K562 (cell line): ENCODE results near the gene MAPRE2. TPM values are rescaled to one million over a fixed set of nuclear protein-coding genes. Genes with fewer than 3 reads are reported as not detected.

ENCODE experiments used
- ILK ChIP-seq: fragments of 450-650 bp; IDR thresholded peaks from 2 replicates; pipeline ENCODE4 v1.6.1; 2016; ENCODE audit warnings: missing genetic modification characterization, low read depth, mild to moderate bottlenecking, missing compliant biosample characterization, moderate library complexity, borderline replicate concordance
- MYNN ChIP-seq, 2 experiments: sonication (generic); formaldehyde crosslinking in 1 of 2; IDR thresholded peaks; 2 replicates each; pipeline versions ENCODE4 v1.5.0 to v1.6.1; 2016 to 2020; ENCODE audit warnings: antibody characterized with exemption in 1 of 2, missing genetic modification reagents in 1 of 2
- U2AF1 ChIP-seq: fragments of 200-400 bp; formaldehyde crosslinking; optimal IDR thresholded peaks from 2 replicates; pipeline ENCODE3; 2017; ENCODE audit warnings: mild to moderate bottlenecking, low read depth, low read length, moderate library complexity
- ZKSCAN3 ChIP-seq: fragments of 250-450 bp; sonication (Bioruptor Pico); IDR thresholded peaks from 2 replicates; pipeline ENCODE4 v1.4.0; 2020
- ZNF133 ChIP-seq: fragments of 250-450 bp; sonication (Bioruptor Pico); IDR thresholded peaks from 2 replicates; pipeline ENCODE4 v1.4.0; 2020; ENCODE audit warnings: mild to moderate bottlenecking
- ZNF239 ChIP-seq: fragments of 250-450 bp; sonication (Bioruptor Pico); IDR thresholded peaks from 2 replicates; pipeline ENCODE4 v1.4.0; 2020; ENCODE audit warnings: mild to moderate bottlenecking
- ZNF41 ChIP-seq: fragments of 250-450 bp; sonication (Bioruptor Pico); conservative IDR thresholded peaks from 2 replicates; pipeline ENCODE4 v1.4.0; 2020; ENCODE audit warnings: mild to moderate bottlenecking
- polyA plus RNA-seq, 8 experiments: library from polyadenylated mRNA; depleted of rRNA in 4 of 8; stranded (reverse) in 5 of 8; unstranded in 3 of 8; fragments of >200 nt; fragmentation: Nextera tagmentation in 2 of 8; fragmentation: Illumina TruSeq in 1 of 8; extraction: Ambion mirVana in 2 of 8; extraction: Trizol in 1 of 8; gene quantifications; 2 replicates each; pipeline versions ENCODE4 v1.2.1 to v1.2.3, GENCODE V29; 2011 to 2014; ENCODE audit warnings: inconsistent platforms in 1 of 8, missing spikeins in 1 of 8
- total RNA-seq, 7 experiments: library from RNA; depleted of rRNA in 6 of 7; stranded (reverse); fragments of >200 nt in 6 of 7; fragmentation: Illumina TruSeq in 2 of 7; extraction: Trizol in 2 of 7; gene quantifications; 2 replicates each; pipeline versions ENCODE4 v1.2.1 to v1.2.3, GENCODE V29; 2011 to 2021; ENCODE audit warnings: low replicate concordance in 1 of 7
- TF ChIP-seq, protein P1 (sequence below): IDR thresholded peaks from 3 replicates; pipeline ENCODE4 v1.6.1; 2011; ENCODE audit warnings: borderline replicate concordance, mild to moderate bottlenecking, moderate library complexity; ENCODE audit not compliant: insufficient read length; ENCODE audit errors: extremely low read depth
- TF ChIP-seq, protein P2 (sequence below), 3 experiments: fragments of 200-800 bp in 1 of 3; sonication (Bioruptor generic) in 1 of 3; sonication (generic) in 1 of 3; formaldehyde crosslinking in 1 of 3; IDR thresholded peaks; 2 replicates each; pipeline versions ENCODE4 v1.6.1 to v1.8.0; 2016 to 2022; ENCODE audit warnings: mild to moderate bottlenecking in 2 of 3, missing compliant biosample characterization in 2 of 3, missing genetic modification characterization in 2 of 3, missing genetic modification reagents in 1 of 3
- TF ChIP-seq, protein P3 (sequence below): fragments of 450-650 bp; IDR thresholded peaks from 2 replicates; pipeline ENCODE4 v1.7.1; 2018; ENCODE audit warnings: mild to moderate bottlenecking, low read depth; ENCODE audit not compliant: partially characterized antibody
- TF ChIP-seq, protein P4 (sequence below): IDR thresholded peaks from 2 replicates; pipeline ENCODE4 v1.6.1; 2016; ENCODE audit warnings: missing genetic modification characterization, missing compliant biosample characterization

The MAPRE2 gene
- total and polyA plus RNA-seq, 9 of the 15 experiments (the other 6 are each of a cell fraction or from before 2014, with no cell fraction given), result 32.3 to 70.7 (median 40.7) TPM

DNA sequence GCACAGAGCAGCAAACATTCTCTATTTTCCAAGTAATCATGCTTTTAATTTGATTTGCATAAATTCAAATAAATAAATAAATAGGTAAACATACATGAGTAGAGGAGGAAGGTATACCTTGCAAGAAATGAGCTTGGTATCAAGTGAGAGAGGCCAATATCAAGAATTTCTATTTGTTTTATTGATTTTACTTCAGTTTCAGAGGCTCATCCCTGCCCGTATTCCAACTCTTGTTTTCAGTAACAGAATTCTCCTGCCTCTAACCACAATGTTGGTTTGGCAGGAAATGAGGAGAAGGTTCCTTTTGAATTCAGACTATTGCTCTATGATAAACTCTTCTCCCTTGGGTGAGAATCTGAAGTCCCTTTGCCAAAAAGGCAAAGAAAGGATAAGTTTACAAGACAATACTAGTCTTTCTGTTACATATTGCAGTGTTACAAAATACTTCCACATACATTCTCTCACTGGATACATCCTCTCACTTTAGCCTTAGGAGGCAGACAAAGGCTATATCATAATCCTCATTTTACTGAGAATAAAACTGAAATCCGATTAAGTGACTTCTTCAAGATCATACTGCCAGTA lies 131.3 kb downstream of the MAPRE2 start (continued):
- TF ChIP-seq ZNF133 (CRISPR knock-in tag), result no peak
- TF ChIP-seq, protein P1, sequence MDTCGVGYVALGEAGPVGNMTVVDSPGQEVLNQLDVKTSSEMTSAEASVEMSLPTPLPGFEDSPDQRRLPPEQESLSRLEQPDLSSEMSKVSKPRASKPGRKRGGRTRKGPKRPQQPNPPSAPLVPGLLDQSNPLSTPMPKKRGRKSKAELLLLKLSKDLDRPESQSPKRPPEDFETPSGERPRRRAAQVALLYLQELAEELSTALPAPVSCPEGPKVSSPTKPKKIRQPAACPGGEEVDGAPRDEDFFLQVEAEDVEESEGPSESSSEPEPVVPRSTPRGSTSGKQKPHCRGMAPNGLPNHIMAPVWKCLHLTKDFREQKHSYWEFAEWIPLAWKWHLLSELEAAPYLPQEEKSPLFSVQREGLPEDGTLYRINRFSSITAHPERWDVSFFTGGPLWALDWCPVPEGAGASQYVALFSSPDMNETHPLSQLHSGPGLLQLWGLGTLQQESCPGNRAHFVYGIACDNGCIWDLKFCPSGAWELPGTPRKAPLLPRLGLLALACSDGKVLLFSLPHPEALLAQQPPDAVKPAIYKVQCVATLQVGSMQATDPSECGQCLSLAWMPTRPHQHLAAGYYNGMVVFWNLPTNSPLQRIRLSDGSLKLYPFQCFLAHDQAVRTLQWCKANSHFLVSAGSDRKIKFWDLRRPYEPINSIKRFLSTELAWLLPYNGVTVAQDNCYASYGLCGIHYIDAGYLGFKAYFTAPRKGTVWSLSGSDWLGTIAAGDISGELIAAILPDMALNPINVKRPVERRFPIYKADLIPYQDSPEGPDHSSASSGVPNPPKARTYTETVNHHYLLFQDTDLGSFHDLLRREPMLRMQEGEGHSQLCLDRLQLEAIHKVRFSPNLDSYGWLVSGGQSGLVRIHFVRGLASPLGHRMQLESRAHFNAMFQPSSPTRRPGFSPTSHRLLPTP, result no peak
- TF ChIP-seq, protein P2, sequence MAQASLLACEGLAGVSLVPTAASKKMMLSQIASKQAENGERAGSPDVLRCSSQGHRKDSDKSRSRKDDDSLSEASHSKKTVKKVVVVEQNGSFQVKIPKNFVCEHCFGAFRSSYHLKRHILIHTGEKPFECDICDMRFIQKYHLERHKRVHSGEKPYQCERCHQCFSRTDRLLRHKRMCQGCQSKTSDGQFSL (CRISPR knock-in tag; IDR thresholded peaks at IDR 0.05), result no peak
- TF ChIP-seq, protein P2 (tag; IDR thresholded peaks at IDR 0.05), result no peak
- no peak for TF ChIP-seq ZNF41 (CRISPR knock-in tag)
- TF ChIP-seq ZNF239 (CRISPR knock-in tag), result no peak
- no peak for TF ChIP-seq MYNN (IDR thresholded peaks at IDR 0.05)
- TF ChIP-seq MYNN (CRISPR knock-in tag; IDR thresholded peaks at IDR 0.05), result no peak
- TF ChIP-seq, protein P3, sequence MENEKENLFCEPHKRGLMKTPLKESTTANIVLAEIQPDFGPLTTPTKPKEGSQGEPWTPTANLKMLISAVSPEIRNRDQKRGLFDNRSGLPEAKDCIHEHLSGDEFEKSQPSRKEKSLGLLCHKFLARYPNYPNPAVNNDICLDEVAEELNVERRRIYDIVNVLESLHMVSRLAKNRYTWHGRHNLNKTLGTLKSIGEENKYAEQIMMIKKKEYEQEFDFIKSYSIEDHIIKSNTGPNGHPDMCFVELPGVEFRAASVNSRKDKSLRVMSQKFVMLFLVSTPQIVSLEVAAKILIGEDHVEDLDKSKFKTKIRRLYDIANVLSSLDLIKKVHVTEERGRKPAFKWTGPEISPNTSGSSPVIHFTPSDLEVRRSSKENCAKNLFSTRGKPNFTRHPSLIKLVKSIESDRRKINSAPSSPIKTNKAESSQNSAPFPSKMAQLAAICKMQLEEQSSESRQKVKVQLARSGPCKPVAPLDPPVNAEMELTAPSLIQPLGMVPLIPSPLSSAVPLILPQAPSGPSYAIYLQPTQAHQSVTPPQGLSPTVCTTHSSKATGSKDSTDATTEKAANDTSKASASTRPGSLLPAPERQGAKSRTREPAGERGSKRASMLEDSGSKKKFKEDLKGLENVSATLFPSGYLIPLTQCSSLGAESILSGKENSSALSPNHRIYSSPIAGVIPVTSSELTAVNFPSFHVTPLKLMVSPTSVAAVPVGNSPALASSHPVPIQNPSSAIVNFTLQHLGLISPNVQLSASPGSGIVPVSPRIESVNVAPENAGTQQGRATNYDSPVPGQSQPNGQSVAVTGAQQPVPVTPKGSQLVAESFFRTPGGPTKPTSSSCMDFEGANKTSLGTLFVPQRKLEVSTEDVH, result no peak
- TF ChIP-seq U2AF1, result no peak
- no peak for TF ChIP-seq ILK (tag)
- no peak for TF ChIP-seq ZKSCAN3 (CRISPR knock-in tag)
- TF ChIP-seq, protein P4, sequence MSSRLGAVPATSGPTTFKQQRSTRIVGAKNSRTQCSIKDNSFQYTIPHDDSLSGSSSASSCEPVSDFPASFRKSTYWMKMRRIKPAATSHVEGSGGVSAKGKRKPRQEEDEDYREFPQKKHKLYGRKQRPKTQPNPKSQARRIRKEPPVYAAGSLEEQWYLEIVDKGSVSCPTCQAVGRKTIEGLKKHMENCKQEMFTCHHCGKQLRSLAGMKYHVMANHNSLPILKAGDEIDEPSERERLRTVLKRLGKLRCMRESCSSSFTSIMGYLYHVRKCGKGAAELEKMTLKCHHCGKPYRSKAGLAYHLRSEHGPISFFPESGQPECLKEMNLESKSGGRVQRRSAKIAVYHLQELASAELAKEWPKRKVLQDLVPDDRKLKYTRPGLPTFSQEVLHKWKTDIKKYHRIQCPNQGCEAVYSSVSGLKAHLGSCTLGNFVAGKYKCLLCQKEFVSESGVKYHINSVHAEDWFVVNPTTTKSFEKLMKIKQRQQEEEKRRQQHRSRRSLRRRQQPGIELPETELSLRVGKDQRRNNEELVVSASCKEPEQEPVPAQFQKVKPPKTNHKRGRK (tag), result no peak
